OCI-LY7 (cell line): ENCODE results near the gene EIF5A2. TPM values are rescaled to one million over a fixed set of nuclear protein-coding genes. Genes with fewer than 3 reads are reported as not detected.
"Not testable (repeated sequence)": the region's sequence is repeated elsewhere in the genome, so short reads cannot be mapped to it uniquely, and the experiment has no call there.

Experiments
- BruUV-seq: library from RNA; stranded (reverse); fragments of 400-500 nt; replicated peaks from 2 replicates; lab custom pipeline; 2021; lab: Mats Ljungman, UMichigan
- CTCF ChIA-PET: fragments of 300-600 bp; sonication (Branson Sonifier 250); formaldehyde crosslinking; loops from one replicate; lab custom pipeline; 2022; ENCODE audit warnings: antibody characterized with exemption; ENCODE audit not compliant: unreplicated experiment; lab: Charles Lee
- POLR2A ChIA-PET: fragments of 300-600 bp; sonication (Branson Sonifier 250); formaldehyde crosslinking; loops from one replicate; lab custom pipeline; 2022; ENCODE audit warnings: antibody characterized with exemption; lab: Charles Lee
- DNase-seq: peaks from one replicate; pipeline ENCODE4 v3.0.0-alpha.2; 2015; ENCODE audit warnings: low spot score
- H2AFZ ChIP-seq: fragments of 200-600 bp; sonication (generic), shearing (Covaris generic); 2 replicates; pipeline ENCODE4 v1.6.1; 2014; ENCODE audit warnings: mild to moderate bottlenecking, antibody characterized with exemption, low read length, moderate library complexity
- H3K27ac ChIP-seq: fragments of 200-600 bp; sonication (generic); 2 replicates; pipeline ENCODE4 v1.5.1; 2014; ENCODE audit warnings: mixed run types, low read depth, mild to moderate bottlenecking, moderate library complexity, low read length, inconsistent platforms; ENCODE audit not compliant: poor library complexity, severe bottlenecking
- H3K36me3 ChIP-seq: fragments of 200-600 bp; sonication (generic); 2 replicates; pipeline ENCODE4 v1.6.1; 2014; ENCODE audit warnings: mild to moderate bottlenecking, antibody characterized with exemption, low read length, moderate library complexity, mixed read lengths; ENCODE audit not compliant: insufficient read depth
- H3K4me1 ChIP-seq: fragments of 200-600 bp; sonication (generic); 2 replicates; pipeline ENCODE4 v1.5.1; 2014; ENCODE audit warnings: mild to moderate bottlenecking, low read length; ENCODE audit not compliant: insufficient read depth, poor library complexity, severe bottlenecking
- H3K4me2 ChIP-seq: fragments of 200-600 bp; sonication (generic); 2 replicates; pipeline ENCODE4 v1.6.1; 2014; ENCODE audit warnings: mild to moderate bottlenecking, low read length
- H3K4me3 ChIP-seq: fragments of 200-600 bp; sonication (generic); 2 replicates; pipeline ENCODE4 v1.5.1; 2014; ENCODE audit warnings: mild to moderate bottlenecking, low read depth, low read length; ENCODE audit not compliant: poor library complexity, severe bottlenecking
- H3K79me2 ChIP-seq: fragments of 200-600 bp; sonication (generic); 2 replicates; pipeline ENCODE4 v1.6.1; 2016; ENCODE audit warnings: low read depth, mild to moderate bottlenecking, low read length, moderate library complexity, mixed read lengths; ENCODE audit not compliant: insufficient read depth
- H3K9me2 ChIP-seq: fragments of 200-600 bp; sonication (generic); 2 replicates; pipeline ENCODE4 v1.6.1; 2016; ENCODE audit warnings: mild to moderate bottlenecking, low read length, mixed read lengths; ENCODE audit not compliant: insufficient read depth
- H3K9me3 ChIP-seq: fragments of 200-600 bp; sonication (generic); 2 replicates; pipeline ENCODE4 v1.6.1; 2014; ENCODE audit warnings: mild to moderate bottlenecking, mixed run types, low read length, mixed read lengths
- H4K20me1 ChIP-seq: fragments of 200-600 bp; sonication (generic); 2 replicates; pipeline ENCODE4 v1.6.1; 2014; ENCODE audit warnings: mild to moderate bottlenecking, antibody characterized with exemption, low read length, moderate library complexity, mixed read lengths; ENCODE audit not compliant: insufficient read depth
- CTCF ChIP-seq: fragments of 200-600 bp; sonication (generic); conservative IDR thresholded peaks from 2 replicates; pipeline ENCODE4 v1.5.1; 2014; ENCODE audit warnings: mild to moderate bottlenecking, antibody characterized with exemption, low read length, moderate library complexity, mixed read lengths
- EZH2phosphoT487 ChIP-seq: fragments of 200-600 bp; sonication (generic); IDR thresholded peaks from 2 replicates; pipeline ENCODE4 v1.6.1; 2018; ENCODE audit warnings: low read depth, borderline replicate concordance, mild to moderate bottlenecking, mixed run types, antibody characterized with exemption, low read length, moderate library complexity, mixed read lengths
- intact Hi-C: fragments of 100-400 bp; cut with micrococcal nuclease; formaldehyde crosslinking; loops from one replicate; pipeline ENCODE4 v1.10.0; 2022; ENCODE audit not compliant: unreplicated experiment
- total RNA-seq, 2 experiments: library from RNA; depleted of rRNA in 1 of 2; stranded (reverse); fragments of >200 nt in 1 of 2; shearing (Covaris generic) in 1 of 2; gene quantifications; 2 replicates each; pipeline ENCODE4 v1.2.3, GENCODE V29; 2014 to 2022

EIF5A2 gene
- total RNA-seq, 2 experiments from 2014 or later, result 3.1 to 21.9 TPM

- ChIA-PET POLR2A (interaction anchor here (0.9 to 1.0 kb wide), 4 partner anchors 9 to 22 kb away, joined by 3 to 4 read pairs (median 3); no protein-coding TSS in a partner anchor), CTCF (no interaction called here)
- intact Hi-C loops, result no loop called here
Observed at GRCh38 chr3:170893895-170894294, 14.5 kb downstream of the EIF5A2 start.

GRCh38 chr3:170889630-170890029 lies 18.8 kb downstream of the EIF5A2 start:
- peaks cover 17% of the 10 kb centered on the region for H3K36me3 ChIP-seq
- ChIA-PET POLR2A (interaction anchor here (0.6 to 1.2 kb wide), 3 partner anchors 17 to 114 kb away, joined by 3 read pairs; partner anchors contain the start of gene RPL22L1), CTCF (no interaction called here)
- intact Hi-C loops, result no loop called here
- no peak for DNase-seq
- no TSS peak for BruUV-seq
- no peak overlapping the region for H3K4me2 ChIP-seq
- no peak overlapping the region for H2AFZ ChIP-seq
- no peaks in the 10 kb centered on the region for H3K9me3 ChIP-seq
- no peak overlapping the region for H3K4me3 ChIP-seq
- no peak for TF ChIP-seq EZH2phosphoT487
- TF ChIP-seq CTCF, result no peak
- H3K79me2 ChIP-seq, result no peaks in the 10 kb centered on the region
- H3K9me2 ChIP-seq, result no peaks in the 10 kb centered on the region
- no peak overlapping the region for H3K27ac ChIP-seq
- H4K20me1 ChIP-seq, result no peaks in the 10 kb centered on the region
- no peaks in the 10 kb centered on the region for H3K4me1 ChIP-seq

More at GRCh38 chr3:170893895-170894294, 14.5 kb downstream of the EIF5A2 start:
- Histone ChIP-seq H3K9me2 (no peaks in the 10 kb centered on the region), H3K4me2 (no peak overlapping the region), H3K4me1 (no peaks in the 10 kb centered on the region), H2AFZ (no peak overlapping the region), H3K27ac (no peak overlapping the region), H3K79me2 (no peaks in the 10 kb centered on the region), H3K36me3 (peaks cover 42% of the 10 kb centered on the region), H3K9me3 (no peaks in the 10 kb centered on the region), H4K20me1 (no peaks in the 10 kb centered on the region), H3K4me3 (no peak overlapping the region)
- TF ChIP-seq CTCF (no peak), EZH2phosphoT487 (no peak)
- no peak for DNase-seq
- BruUV-seq, result no TSS peak

- intact Hi-C loops, result no loop called here
- H2AFZ ChIP-seq, result no peak overlapping the region
- ChIA-PET POLR2A (interaction anchor here (1.1 to 1.2 kb wide), 2 partner anchors 16 to 19 kb away, joined by 3 read pairs; partner anchors contain the start of gene RPL22L1), CTCF (no interaction called here)
- no peaks in the 10 kb centered on the region for H3K4me1 ChIP-seq
- H4K20me1 ChIP-seq, result no peaks in the 10 kb centered on the region
- H3K4me2 ChIP-seq, result no peak overlapping the region
- H3K27ac ChIP-seq, result no peak overlapping the region
- H3K79me2 ChIP-seq, result no peaks in the 10 kb centered on the region
- no peak for TF ChIP-seq CTCF
- no peak for TF ChIP-seq EZH2phosphoT487
- no peak for DNase-seq
- H3K4me3 ChIP-seq, result no peak overlapping the region
- peaks cover 17% of the 10 kb centered on the region for H3K36me3 ChIP-seq
- BruUV-seq, result no TSS peak
- no peaks in the 10 kb centered on the region for H3K9me2 ChIP-seq
- no peaks in the 10 kb centered on the region for H3K9me3 ChIP-seq
Observed at GRCh38 chr3:170889132-170889531, 19.3 kb downstream of the EIF5A2 start.

GRCh38 chr3:170884109-170884930 lies 24.1 kb downstream of the EIF5A2 start:
- H3K27ac ChIP-seq, H3K4me1 ChIP-seq, H3K4me2 ChIP-seq, H4K20me1 ChIP-seq, BruUV-seq, CTCF ChIA-PET, H3K4me3 ChIP-seq, H3K79me2 ChIP-seq, intact Hi-C loops, H3K9me3 ChIP-seq, H3K36me3 ChIP-seq, H3K9me2 ChIP-seq, DNase-seq, H2AFZ ChIP-seq: not testable (repeated sequence)
- POLR2A ChIA-PET, result interaction anchor here (0.6 to 3.2 kb wide), 7 partner anchors 9 to 18 kb away, joined by 3 to 15 read pairs (median 4); partner anchors contain the start of gene RPL22L1
